ENCODE measurements around the gene MACROD2. TPM values are rescaled to one million over a fixed set of nuclear protein-coding genes. Genes with fewer than 3 reads are reported as not detected.

MACROD2 gene
- total RNA-seq, 4 donors from 2014 or later: 2.1 to 28.1 (median 12.6) TPM

GRCh38 chr20:14288341-14289330 lies 293.3 kb downstream of the MACROD2 start:
- H3K27ac ChIP-seq: no peak overlapping the region
- H3K9me3 ChIP-seq: no peaks in the 10 kb centered on the region
- no peaks in the 10 kb centered on the region for H3K27me3 ChIP-seq
- intact Hi-C loops (cut with DNase I; ENCODE audit: low total_unique reads): no loop called here
- no peaks in the 10 kb centered on the region for H3K36me3 ChIP-seq
- H3K4me3 ChIP-seq: no peak overlapping the region
- no peaks in the 10 kb centered on the region for H3K4me1 ChIP-seq
- TF ChIP-seq CTCF (IDR thresholded peaks at IDR 0.05) (no peak), POLR2A (IDR thresholded peaks at IDR 0.05) (no peak)
- DNase-seq: no peak

- no peaks in the 10 kb centered on the region for H3K27me3 ChIP-seq
- intact Hi-C loops (cut with DNase I; ENCODE audit: low total_unique reads): no loop called here
- no peak overlapping the region for H3K27ac ChIP-seq
- no peak overlapping the region for H3K4me3 ChIP-seq
- no peaks in the 10 kb centered on the region for H3K4me1 ChIP-seq
- no peaks in the 10 kb centered on the region for H3K9me3 ChIP-seq
- no peak for DNase-seq
- no peak for TF ChIP-seq CTCF (IDR thresholded peaks at IDR 0.05)
- no peaks in the 10 kb centered on the region for H3K36me3 ChIP-seq
These were observed 296.2 kb downstream of the MACROD2 start for GRCh38 chr20:14291502-14291901.

GRCh38 chr20:14295238-14295637 lies 299.9 kb downstream of the MACROD2 start:
- no peaks in the 10 kb centered on the region for H3K36me3 ChIP-seq
- H3K27ac ChIP-seq: no peak overlapping the region
- no peaks in the 10 kb centered on the region for H3K4me1 ChIP-seq
- DNase-seq: no peak
- no peak overlapping the region for H3K4me3 ChIP-seq
- H3K27me3 ChIP-seq: no peaks in the 10 kb centered on the region
- intact Hi-C loops (cut with DNase I; ENCODE audit: low total_unique reads): no loop called here
- no peak for TF ChIP-seq POLR2A (IDR thresholded peaks at IDR 0.05)
- TF ChIP-seq CTCF (IDR thresholded peaks at IDR 0.05): no peak
- no peaks in the 10 kb centered on the region for H3K9me3 ChIP-seq

GRCh38 chr20:14295770-14296309 lies 300.5 kb downstream of the MACROD2 start:
- Histone ChIP-seq H3K27ac (no peak overlapping the region), H3K27me3 (no peaks in the 10 kb centered on the region), H3K36me3 (no peaks in the 10 kb centered on the region), H3K9me3 (no peaks in the 10 kb centered on the region), H3K4me3 (no peak overlapping the region), H3K4me1 (no peaks in the 10 kb centered on the region)
- TF ChIP-seq CTCF (IDR thresholded peaks at IDR 0.05): no peak
- TF ChIP-seq POLR2A (IDR thresholded peaks at IDR 0.05): no peak
- intact Hi-C loops (cut with DNase I; ENCODE audit: low total_unique reads): no loop called here
- no peak for DNase-seq

- Histone ChIP-seq H3K4me1 (no peaks in the 10 kb centered on the region), H3K27me3 (no peaks in the 10 kb centered on the region), H3K9me3 (no peaks in the 10 kb centered on the region), H3K27ac (no peak overlapping the region), H3K36me3 (no peaks in the 10 kb centered on the region), H3K4me3 (no peak overlapping the region)
- intact Hi-C loops (cut with DNase I; ENCODE audit: low total_unique reads): no loop called here
- no peak for DNase-seq
- no peak for TF ChIP-seq POLR2A (IDR thresholded peaks at IDR 0.05)
- TF ChIP-seq CTCF (IDR thresholded peaks at IDR 0.05): no peak
These were observed 304.5 kb downstream of the MACROD2 start for GRCh38 chr20:14299831-14300230.

Measured in uterus (tissue), 4 donors.